ENCODE data around the gene ABR. TPM values are rescaled to one million over a fixed set of nuclear protein-coding genes. Genes with fewer than 3 reads are reported as not detected.

Gene ABR
- total and polyA plus RNA-seq, 2 of the 8 experiments (the other 6 are each of a cell fraction or from before 2014, with no cell fraction given), result 44.8 to 47.2 TPM

DNA sequence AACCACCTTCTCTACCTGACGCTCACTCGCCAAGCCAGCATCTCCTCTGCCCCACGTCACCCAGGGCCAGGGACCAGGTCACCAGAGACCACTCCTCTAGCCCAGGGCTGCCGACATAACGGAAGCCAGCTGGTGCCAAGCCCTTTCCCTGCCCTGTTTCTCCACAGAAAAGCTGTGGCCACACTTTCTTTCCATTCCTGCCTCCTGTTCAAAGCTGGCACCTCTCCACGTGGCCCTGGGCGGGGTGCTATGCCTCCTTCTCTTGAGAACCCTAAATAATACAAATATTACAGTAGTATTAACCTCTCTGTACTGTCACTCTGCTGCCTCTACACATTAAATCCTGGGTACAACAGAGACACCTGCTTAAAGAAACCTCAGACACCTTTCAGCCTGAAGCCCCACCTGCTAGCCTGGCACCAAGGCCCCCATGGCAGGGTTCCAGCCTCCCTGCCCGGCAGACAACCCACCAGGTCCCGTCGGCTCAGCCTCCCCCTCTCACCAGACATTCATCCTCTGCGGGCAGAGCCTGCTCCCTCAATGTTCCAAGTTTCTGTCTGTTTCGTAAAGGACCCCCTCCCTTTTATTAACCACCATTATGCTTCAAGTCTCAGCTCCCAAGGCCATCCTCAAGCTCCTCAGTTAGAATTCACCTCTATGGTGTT is 120.5 kb downstream of the ABR start:
- H3K4ac ChIP-seq (replicated peaks; ENCODE audit: insufficient read length, low read depth, low read length), result no peak overlapping the region

More for the DNA sequence above, 120.5 kb downstream of the ABR start:
- Histone ChIP-seq H3K9me3 (ENCODE audit: insufficient read depth in 2 of 2, low read depth in 1 of 2, low read length in 1 of 2) (peaks cover 0 to 3% of the 10 kb centered on the region in 2 experiments; a peak in 1 of 4 replicates), H3K36me3 (ENCODE audit: control insufficient read depth in 2 of 4, insufficient read depth in 4 of 4, low read length in 3 of 4) (peaks cover 0 to 7% (median 3%) of the 10 kb centered on the region in 4 experiments; a peak in 4 of 8 replicates), H4K8ac (ENCODE audit: extremely low read depth, insufficient read depth, low read length) (no peak overlapping the region), H2AK5ac (ENCODE audit: low read depth, low read length) (no peak overlapping the region), H3K18ac (ENCODE audit: extremely low read depth, low read length) (no peak overlapping the region), H3K27me3 (replicated peaks in 1 of 4; ENCODE audit: control insufficient read depth in 3 of 4, extremely low read depth in 1 of 4, insufficient read depth in 3 of 4, low read length in 3 of 4) (no peaks in the 10 kb centered on the region), H3K79me2 (ENCODE audit: control insufficient read depth in 1 of 2, insufficient read depth in 2 of 2, low read length in 2 of 2) (no peaks in the 10 kb centered on the region), H3K4me3 (ENCODE audit: extremely low read depth in 1 of 4, insufficient read depth in 2 of 4, low read depth in 3 of 4, low read length in 4 of 4) (no peak overlapping the region), H3K27ac (ENCODE audit: low read depth, low read length) (no peak overlapping the region), H2BK15ac (ENCODE audit: low read length) (no peak overlapping the region), H3K9ac (replicated peaks in 1 of 4; ENCODE audit: extremely low read depth in 1 of 4, low read depth in 3 of 4, low read length in 3 of 4) (no peak overlapping the region), H4K20me1 (replicated peaks in 1 of 2; ENCODE audit: control insufficient read depth in 1 of 2, insufficient read depth in 2 of 2, low read length in 2 of 2) (no peaks in the 10 kb centered on the region), H4K5ac (ENCODE audit: insufficient read length, low read depth, low read length) (no peak overlapping the region), H4K91ac (replicated peaks; ENCODE audit: insufficient read length, low read length) (no peak overlapping the region), H3K23me2 (ENCODE audit: low read depth, low read length) (no peaks in the 10 kb centered on the region), H3K23ac (ENCODE audit: insufficient read length) (no peak overlapping the region), H2AFZ (ENCODE audit: low read length) (no peak overlapping the region), H3K14ac (ENCODE audit: insufficient read length) (no peak overlapping the region), H2BK12ac (ENCODE audit: low read depth, low read length) (no peak overlapping the region), H3K4me2 (ENCODE audit: insufficient read depth in 1 of 2, low read depth in 2 of 2, low read length in 2 of 2) (no peak overlapping the region), H3K56ac (replicated peaks; ENCODE audit: insufficient read length, low read depth, low read length) (no peak overlapping the region), H3K4me1 (replicated peaks in 1 of 4; ENCODE audit: control insufficient read depth in 3 of 4, insufficient read depth in 4 of 4, low read length in 3 of 4) (no peaks in the 10 kb centered on the region), H2BK20ac (ENCODE audit: low read length) (no peak overlapping the region), H2BK5ac (ENCODE audit: low read depth, low read length) (no peak overlapping the region), H2BK120ac (replicated peaks; ENCODE audit: low read depth, low read length) (no peak overlapping the region), H3K79me1 (ENCODE audit: low read depth, low read length) (no peaks in the 10 kb centered on the region)
- DNase-seq (ENCODE audit: low read depth in 1 of 2, low spot score in 2 of 2) (no peak), FAIRE-seq (no peak)
- POLR2A ChIA-PET (ENCODE audit: partially characterized antibody), result no interaction called here
- WGBS, 2 experiments (ENCODE audit: extremely low coverage in 1 of 2, insufficient coverage in 1 of 2, insufficient read length in 1 of 2, insufficient replicate concordance in 2 of 2, low coverage in 1 of 2, low lambda C conversion rate in 2 of 2, missing lambda C conversion rate in 1 of 2), result 91% methylated on average over 12 of the region's 12 CpGs; no CpG with 5 or more reads in 1 of the 2 experiments
- TF ChIP-seq GABPA (IDR thresholded peaks at IDR 0.05; ENCODE audit: borderline replicate concordance, insufficient read depth, low read length), result no peak
- CTCF ChIA-PET (ENCODE audit: partially characterized antibody), result interaction anchor here (0.7 to 5.6 kb wide), 12 partner anchors 8 to 122 kb away, joined by 3 to 144 read pairs (median 6); partner anchors contain the start of gene TIMM22
